ENCODE measurements around the gene WDFY2.

The WDFY2 gene

GRCh38 chr13:51739027-51739764 is 154.9 kb downstream of the WDFY2 start:
- DNase-seq, result no peak

GRCh38 chr13:51740698-51741097 is 156.4 kb downstream of the WDFY2 start:
- DNase-seq, result no peak

GRCh38 chr13:51742031-51742430 is 157.8 kb downstream of the WDFY2 start:
- no peak for DNase-seq

- no peak for DNase-seq
Observed at GRCh38 chr13:51742611-51743010, 158.3 kb downstream of the WDFY2 start.

- no peak for DNase-seq
Observed at GRCh38 chr13:51745243-51745642, 161.0 kb downstream of the WDFY2 start.

- DNase-seq, result no peak
Observed at GRCh38 chr13:51746802-51747201, 162.5 kb downstream of the WDFY2 start.

GRCh38 chr13:51747438-51748434 is 163.5 kb downstream of the WDFY2 start:
- no peak for DNase-seq

- DNase-seq, result no peak
Observed at GRCh38 chr13:51756651-51757050, 172.4 kb downstream of the WDFY2 start.

- no peak for DNase-seq
Observed at GRCh38 chr13:51758691-51759090, 174.4 kb downstream of the WDFY2 start.

GRCh38 chr13:51759240-51759639 is 175.0 kb downstream of the WDFY2 start:
- DNase-seq, result no peak

GRCh38 chr13:51760592-51760991 is 176.3 kb downstream of the WDFY2 start:
- no peak for DNase-seq

GRCh38 chr13:51761643-51762350 is 177.5 kb downstream of the WDFY2 start:
- DNase-seq, result no peak

- no peak for DNase-seq
Observed at GRCh38 chr13:51763486-51763885, 179.2 kb downstream of the WDFY2 start.

- DNase-seq, result no peak
Observed at GRCh38 chr13:51764184-51765141, 180.2 kb downstream of the WDFY2 start.

- DNase-seq, result no peak
Observed at GRCh38 chr13:51765142-51765515, 180.9 kb downstream of the WDFY2 start.

- DNase-seq, result no peak
Observed at GRCh38 chr13:51767100-51767499, 182.8 kb downstream of the WDFY2 start.

- no peak for DNase-seq
Observed at GRCh38 chr13:51768378-51768921, 184.2 kb downstream of the WDFY2 start.

- peak; percentile 12 for DNase-seq
Observed at GRCh38 chr13:51768976-51769375, 184.7 kb downstream of the WDFY2 start.

GRCh38 chr13:51769455-51770127 is 185.3 kb downstream of the WDFY2 start:
- no peak for DNase-seq

- no peak for DNase-seq
Observed at GRCh38 chr13:51770160-51770559, 185.9 kb downstream of the WDFY2 start.
